K562 (cell line): Measurements from ENCODE around the gene SLC34A3. TPM values are rescaled to one million over a fixed set of nuclear protein-coding genes. Genes with fewer than 3 reads are reported as not detected.

Experiments
- ADNP ChIP-seq: fragments of 200-800 bp; sonication (Bioruptor generic); IDR thresholded peaks from 2 replicates; pipeline ENCODE4 v1.6.1; 2016; ENCODE audit warnings: missing genetic modification characterization, missing compliant biosample characterization
- CBFA2T2 ChIP-seq: fragments of 450-650 bp; conservative IDR thresholded peaks from 2 replicates; pipeline ENCODE4 v1.6.1; 2017; ENCODE audit warnings: mild to moderate bottlenecking
- HNRNPUL1 ChIP-seq: fragments of 200-400 bp; formaldehyde crosslinking; IDR thresholded peaks from 2 replicates; pipeline ENCODE4 v1.6.1; 2017; ENCODE audit warnings: low read length
- KAT7 ChIP-seq: sonication (generic); formaldehyde crosslinking; IDR thresholded peaks from 2 replicates; pipeline ENCODE4 v1.8.0; 2022; ENCODE audit warnings: missing genetic modification reagents, mild to moderate bottlenecking, borderline replicate concordance
- MAFG ChIP-seq: fragments of 450-650 bp; conservative IDR thresholded peaks from 2 replicates; pipeline ENCODE4 v1.6.1; 2016; ENCODE audit warnings: missing genetic modification characterization, missing compliant biosample characterization
- PHF8 ChIP-seq: fragments of 200-600 bp; sonication (generic); IDR thresholded peaks from 2 replicates; pipeline ENCODE4 v1.6.1; 2012; ENCODE audit warnings: mixed run types, mild to moderate bottlenecking, inconsistent platforms, low read length, moderate library complexity, borderline replicate concordance
- RNF2 ChIP-seq: sonication (generic); IDR thresholded peaks from 2 replicates; pipeline ENCODE4 v1.6.1; 2016
- SMC3 ChIP-seq: conservative IDR thresholded peaks from 2 replicates; pipeline ENCODE4 v1.6.1; 2011; ENCODE audit warnings: low read depth, low read length, improper control_type of control experiment; ENCODE audit not compliant: insufficient read depth
- SREBF2 ChIP-seq: sonication (generic); formaldehyde crosslinking; IDR thresholded peaks from 2 replicates; pipeline ENCODE4 v1.4.0; 2020; ENCODE audit warnings: mild to moderate bottlenecking, missing genetic modification reagents
- TGIF2 ChIP-seq: sonication (generic); formaldehyde crosslinking; IDR thresholded peaks from 2 replicates; pipeline ENCODE4 v1.8.1; 2022; ENCODE audit warnings: mild to moderate bottlenecking, missing genetic modification reagents, moderate library complexity
- ZNF12 ChIP-seq: sonication (generic); formaldehyde crosslinking; IDR thresholded peaks from 2 replicates; pipeline ENCODE4 v1.4.0; 2020; ENCODE audit warnings: mild to moderate bottlenecking, missing genetic modification reagents
- ZNF24 ChIP-seq: fragments of 450-650 bp; IDR thresholded peaks from 2 replicates; pipeline ENCODE4 v1.6.1; 2016
- ZNF830 ChIP-seq: fragments of 250-450 bp; sonication (Bioruptor Pico); IDR thresholded peaks from 2 replicates; pipeline ENCODE4 v1.5.0; 2021; ENCODE audit warnings: mild to moderate bottlenecking
- polyA plus RNA-seq, 8 experiments: library from polyadenylated mRNA; depleted of rRNA in 4 of 8; stranded (reverse) in 5 of 8; unstranded in 3 of 8; fragments of >200 nt; fragmentation: Nextera tagmentation in 2 of 8; fragmentation: Illumina TruSeq in 1 of 8; extraction: Ambion mirVana in 2 of 8; extraction: Trizol in 1 of 8; gene quantifications; 2 replicates each; pipeline versions ENCODE4 v1.2.1 to v1.2.3, GENCODE V29; 2011 to 2014; ENCODE audit warnings: inconsistent platforms in 1 of 8, missing spikeins in 1 of 8
- total RNA-seq, 7 experiments: library from RNA; depleted of rRNA in 6 of 7; stranded (reverse); fragments of >200 nt in 6 of 7; fragmentation: Illumina TruSeq in 2 of 7; extraction: Trizol in 2 of 7; gene quantifications; 2 replicates each; pipeline versions ENCODE4 v1.2.1 to v1.2.3, GENCODE V29; 2011 to 2021; ENCODE audit warnings: low replicate concordance in 1 of 7
- TF ChIP-seq, protein P1 (sequence below), 2 experiments: fragments of 450-650 bp in 1 of 2; sonication (generic) in 1 of 2; formaldehyde crosslinking in 1 of 2; IDR thresholded peaks; 2 replicates each; pipeline versions ENCODE4 v1.7.1 to v1.9.0; 2016 to 2022; ENCODE audit warnings: inconsistent platforms in 1 of 2, mild to moderate bottlenecking in 1 of 2, missing genetic modification reagents in 1 of 2
- TF ChIP-seq, protein P2 (sequence below), 3 experiments: fragments of 200-800 bp in 1 of 3; fragments of 250-450 bp in 1 of 3; fragments of 450-650 bp in 1 of 3; sonication (Bioruptor Pico) in 1 of 3; sonication (Bioruptor generic) in 1 of 3; formaldehyde crosslinking in 1 of 3; IDR thresholded peaks; 2 replicates each; pipeline versions ENCODE4 v1.6.1 to v1.8.0; 2016 to 2022; ENCODE audit warnings: mild to moderate bottlenecking in 2 of 3, missing genetic modification characterization in 2 of 3, missing compliant biosample characterization in 1 of 3, moderate library complexity in 1 of 3

The SLC34A3 gene
- total and polyA plus RNA-seq, 9 of the 15 experiments (the other 6 are each of a cell fraction or from before 2014, with no cell fraction given) = not detected

DNA sequence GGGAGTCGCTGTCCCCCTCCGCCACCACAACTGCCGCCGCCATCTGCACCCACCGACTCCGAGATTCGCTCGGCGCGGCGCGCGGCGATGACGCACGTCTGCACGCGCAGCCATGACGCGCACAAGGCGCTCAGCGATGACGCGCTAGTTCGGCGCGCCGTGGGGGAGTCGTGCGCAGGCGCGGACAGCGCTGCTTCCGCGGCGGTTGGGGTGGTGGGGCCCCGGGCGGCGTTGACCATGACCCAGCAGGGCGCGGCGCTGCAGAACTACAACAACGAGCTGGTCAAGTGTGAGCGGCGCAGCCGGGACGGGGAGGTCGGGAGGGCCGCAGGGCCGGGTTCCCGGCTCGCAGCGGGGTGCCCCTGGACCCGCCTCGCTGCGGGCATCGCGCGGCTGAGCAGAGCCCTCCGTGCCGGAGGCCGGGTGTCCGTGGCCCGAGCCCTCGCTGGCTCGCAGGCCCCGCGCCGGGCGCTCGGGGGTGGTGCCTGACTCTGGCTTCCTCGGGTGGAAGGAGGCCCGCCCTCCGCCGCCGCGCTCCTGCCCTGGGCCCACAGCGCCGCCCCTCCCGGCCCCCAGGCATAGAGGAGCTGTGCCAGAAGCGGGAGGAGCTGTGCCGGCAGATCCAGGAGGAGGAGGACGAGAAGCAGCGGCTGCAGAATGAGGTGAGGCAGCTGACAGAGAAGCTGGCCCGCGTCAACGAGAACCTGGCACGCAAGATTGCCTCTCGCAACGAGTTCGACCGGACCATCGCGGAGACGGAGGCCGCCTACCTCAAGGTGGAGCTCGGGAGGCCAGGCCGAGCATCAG is 42.0 kb upstream of the SLC34A3 start, which contains the start of the genes ANAPC2 and SSNA1 (continued):
- TF ChIP-seq, protein P1, sequence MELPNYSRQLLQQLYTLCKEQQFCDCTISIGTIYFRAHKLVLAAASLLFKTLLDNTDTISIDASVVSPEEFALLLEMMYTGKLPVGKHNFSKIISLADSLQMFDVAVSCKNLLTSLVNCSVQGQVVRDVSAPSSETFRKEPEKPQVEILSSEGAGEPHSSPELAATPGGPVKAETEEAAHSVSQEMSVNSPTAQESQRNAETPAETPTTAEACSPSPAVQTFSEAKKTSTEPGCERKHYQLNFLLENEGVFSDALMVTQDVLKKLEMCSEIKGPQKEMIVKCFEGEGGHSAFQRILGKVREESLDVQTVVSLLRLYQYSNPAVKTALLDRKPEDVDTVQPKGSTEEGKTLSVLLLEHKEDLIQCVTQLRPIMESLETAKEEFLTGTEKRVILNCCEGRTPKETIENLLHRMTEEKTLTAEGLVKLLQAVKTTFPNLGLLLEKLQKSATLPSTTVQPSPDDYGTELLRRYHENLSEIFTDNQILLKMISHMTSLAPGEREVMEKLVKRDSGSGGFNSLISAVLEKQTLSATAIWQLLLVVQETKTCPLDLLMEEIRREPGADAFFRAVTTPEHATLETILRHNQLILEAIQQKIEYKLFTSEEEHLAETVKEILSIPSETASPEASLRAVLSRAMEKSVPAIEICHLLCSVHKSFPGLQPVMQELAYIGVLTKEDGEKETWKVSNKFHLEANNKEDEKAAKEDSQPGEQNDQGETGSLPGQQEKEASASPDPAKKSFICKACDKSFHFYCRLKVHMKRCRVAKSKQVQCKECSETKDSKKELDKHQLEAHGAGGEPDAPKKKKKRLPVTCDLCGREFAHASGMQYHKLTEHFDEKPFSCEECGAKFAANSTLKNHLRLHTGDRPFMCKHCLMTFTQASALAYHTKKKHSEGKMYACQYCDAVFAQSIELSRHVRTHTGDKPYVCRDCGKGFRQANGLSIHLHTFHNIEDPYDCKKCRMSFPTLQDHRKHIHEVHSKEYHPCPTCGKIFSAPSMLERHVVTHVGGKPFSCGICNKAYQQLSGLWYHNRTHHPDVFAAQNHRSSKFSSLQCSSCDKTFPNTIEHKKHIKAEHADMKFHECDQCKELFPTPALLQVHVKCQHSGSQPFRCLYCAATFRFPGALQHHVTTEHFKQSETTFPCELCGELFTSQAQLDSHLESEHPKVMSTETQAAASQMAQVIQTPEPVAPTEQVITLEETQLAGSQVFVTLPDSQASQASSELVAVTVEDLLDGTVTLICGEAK (IDR thresholded peaks at IDR 0.05) = no peak
- TF ChIP-seq, protein P1 (CRISPR knock-in tag; IDR thresholded peaks at IDR 0.05) = no peak
- TF ChIP-seq ZNF12 (CRISPR knock-in tag) (no peak; the same call in 1 of the 2 replicates), SMC3 (peak; percentile 60), ZNF830 (CRISPR knock-in tag) (no peak), PHF8 (peak; percentile 91; the same call in 1 of the 2 replicates), ZNF24 (peak; percentile 22; the same call in 1 of the 2 replicates), SREBF2 (CRISPR knock-in tag) (no peak), TGIF2 (CRISPR knock-in tag) (no peak), MAFG (no peak), ADNP (tag) (no peak), CBFA2T2 (no peak), HNRNPUL1 (no peak), RNF2 (no peak), KAT7 (0 out of 2 replicates have a peak, but pooled peaks have one; percentile 56)
- TF ChIP-seq, protein P2, sequence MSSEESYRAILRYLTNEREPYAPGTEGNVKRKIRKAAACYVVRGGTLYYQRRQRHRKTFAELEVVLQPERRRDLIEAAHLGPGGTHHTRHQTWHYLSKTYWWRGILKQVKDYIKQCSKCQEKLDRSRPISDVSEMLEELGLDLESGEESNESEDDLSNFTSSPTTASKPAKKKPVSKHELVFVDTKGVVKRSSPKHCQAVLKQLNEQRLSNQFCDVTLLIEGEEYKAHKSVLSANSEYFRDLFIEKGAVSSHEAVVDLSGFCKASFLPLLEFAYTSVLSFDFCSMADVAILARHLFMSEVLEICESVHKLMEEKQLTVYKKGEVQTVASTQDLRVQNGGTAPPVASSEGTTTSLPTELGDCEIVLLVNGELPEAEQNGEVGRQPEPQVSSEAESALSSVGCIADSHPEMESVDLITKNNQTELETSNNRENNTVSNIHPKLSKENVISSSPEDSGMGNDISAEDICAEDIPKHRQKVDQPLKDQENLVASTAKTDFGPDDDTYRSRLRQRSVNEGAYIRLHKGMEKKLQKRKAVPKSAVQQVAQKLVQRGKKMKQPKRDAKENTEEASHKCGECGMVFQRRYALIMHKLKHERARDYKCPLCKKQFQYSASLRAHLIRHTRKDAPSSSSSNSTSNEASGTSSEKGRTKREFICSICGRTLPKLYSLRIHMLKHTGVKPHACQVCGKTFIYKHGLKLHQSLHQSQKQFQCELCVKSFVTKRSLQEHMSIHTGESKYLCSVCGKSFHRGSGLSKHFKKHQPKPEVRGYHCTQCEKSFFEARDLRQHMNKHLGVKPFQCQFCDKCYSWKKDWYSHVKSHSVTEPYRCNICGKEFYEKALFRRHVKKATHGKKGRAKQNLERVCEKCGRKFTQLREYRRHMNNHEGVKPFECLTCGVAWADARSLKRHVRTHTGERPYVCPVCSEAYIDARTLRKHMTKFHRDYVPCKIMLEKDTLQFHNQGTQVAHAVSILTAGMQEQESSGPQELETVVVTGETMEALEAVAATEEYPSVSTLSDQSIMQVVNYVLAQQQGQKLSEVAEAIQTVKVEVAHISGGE (CRISPR knock-in tag; IDR thresholded peaks at IDR 0.05) = peak in 1 of 3 experiments; percentile 72; a peak in 2 of 6 replicates
